ENCODE data around the gene MAPK1IP1L. TPM values are rescaled to one million over a fixed set of nuclear protein-coding genes. Genes with fewer than 3 reads are reported as not detected.

MAPK1IP1L gene
- total and polyA plus RNA-seq, 2 of the 4 experiments (the other 2 are of a cell fraction), result 44.8 to 168 TPM

GRCh38 chr14:55107766-55108554 lies 56.5 kb downstream of the MAPK1IP1L start (continued):
- TF ChIP-seq ELK1 (IDR thresholded peaks at IDR 0.05; ENCODE audit: borderline replicate concordance, low read depth, low read length) (no peak), CEBPB (IDR thresholded peaks at IDR 0.05; ENCODE audit: low read depth, low read length) (no peak)

- Histone ChIP-seq H3K14ac (replicated peaks; ENCODE audit: low read depth, low read length) (peak overlapping the region; percentile 72; the same call in 1 of the 2 replicates), H3K9me1 (ENCODE audit: insufficient read depth, low read length) (peaks cover 8% of the 10 kb centered on the region; the same call in 1 of the 2 replicates), H3K27me3 (ENCODE audit: control insufficient read depth, insufficient read depth, low read length) (no peaks in the 10 kb centered on the region), H3K4me2 (ENCODE audit: low read depth, low read length) (no peak overlapping the region), H2BK5ac (ENCODE audit: low read depth, low read length, poor library complexity, severe bottlenecking) (no peak overlapping the region), H3K4me3 (ENCODE audit: insufficient read depth, low read depth, low read length) (no peak overlapping the region), H3K56ac (ENCODE audit: extremely low read depth, insufficient read depth, low read length) (no peak overlapping the region), H4K5ac (ENCODE audit: low read depth, low read length) (no peak overlapping the region), H3K9ac (ENCODE audit: low read depth, low read length) (no peak overlapping the region), H3K36me3 (ENCODE audit: control insufficient read depth, insufficient read depth, low read length) (no peaks in the 10 kb centered on the region), H2AFZ (replicated peaks; ENCODE audit: low read length, poor library complexity) (no peak overlapping the region), H2BK20ac (ENCODE audit: low read depth, low read length) (peak overlapping the region; percentile 83), H3K9me3 (ENCODE audit: control insufficient read depth, insufficient read depth, low read length) (no peaks in the 10 kb centered on the region), H3K79me1 (ENCODE audit: low read depth in 1 of 2, low read length in 2 of 2) (peaks cover 0 to 13% of the 10 kb centered on the region in 2 experiments; a peak in 1 of 4 replicates), H4K91ac (ENCODE audit: insufficient read depth, low read depth, low read length) (peak overlapping the region; percentile 19; the same call in 1 of the 2 replicates), H3K27ac (ENCODE audit: insufficient read depth, low read length) (no peak overlapping the region), H3K23ac (ENCODE audit: low read depth, low read length) (no peak overlapping the region), H2AK9ac (replicated peaks; ENCODE audit: low read depth, low read length, poor library complexity) (no peak overlapping the region), H3K4ac (ENCODE audit: low read depth, low read length) (peak overlapping the region; percentile 96; the same call in 1 of the 2 replicates), H2BK15ac (ENCODE audit: low read depth, low read length) (peak overlapping the region; percentile 74; the same call in 2 of the 3 replicates), H3K4me1 (ENCODE audit: control insufficient read depth, insufficient read depth, low read length) (peaks cover 15% of the 10 kb centered on the region), H2BK120ac (ENCODE audit: low read depth, low read length) (peak overlapping the region; percentile 97; the same call in 1 of the 2 replicates), H2AK5ac (ENCODE audit: low read depth, low read length) (peak overlapping the region; percentile 93), H3K18ac (ENCODE audit: low read depth, low read length) (no peak overlapping the region), H4K8ac (ENCODE audit: low read depth in 2 of 2, low read length in 2 of 2) (no peak overlapping the region; a peak in 1 of 4 replicates), H4K20me1 (ENCODE audit: insufficient read depth, low read length) (0 out of 2 replicates have a peak, but pooled peaks cover 3% of the 10 kb centered on the region)
- WGBS, 2 experiments (ENCODE audit: extremely low coverage in 2 of 2, insufficient read length in 1 of 2), result no CpG with 5 or more reads among the region's 1 CpG
- ChIA-PET POLR2A (ENCODE audit: unreplicated experiment) (interaction anchor here (0.7 kb wide), 1 partner anchor 8 kb away, joined by 10 read pairs; no protein-coding TSS in a partner anchor), CTCF (interaction anchor here (0.7 kb wide), 1 partner anchor 244 kb away, joined by 9 read pairs; no protein-coding TSS in a partner anchor)
- dilution Hi-C loops (cut with HindIII; ENCODE audit: low sequenced_read_pairs, unreplicated experiment), result no loop called here
- in situ Hi-C loops (cut with MboI; ENCODE audit: low sequenced_read_pairs), result no loop called here
- intact Hi-C loops (cut with micrococcal nuclease), result no loop called here
- BruUV-seq (replicated peaks), result no TSS peak
- TF ChIP-seq NFE2L2 (IDR thresholded peaks at IDR 0.05; ENCODE audit: low read depth, low read length), result no peak
- no peak for TF ChIP-seq USF2 (IDR thresholded peaks at IDR 0.05; ENCODE audit: low read depth, low read length)
- no peak for TF ChIP-seq RAD21 (IDR thresholded peaks at IDR 0.05; ENCODE audit: low read length)
- no peak for TF ChIP-seq FOS (IDR thresholded peaks at IDR 0.05; ENCODE audit: low read depth, low read length)
- no peak for TF ChIP-seq SMC3 (IDR thresholded peaks at IDR 0.05; ENCODE audit: low read depth, low read length)
- TF ChIP-seq MAZ (IDR thresholded peaks at IDR 0.05; ENCODE audit: borderline replicate concordance, low read depth, low read length), result no peak
- no peak for TF ChIP-seq BHLHE40 (IDR thresholded peaks at IDR 0.05; ENCODE audit: low read depth, low read length)
- TF ChIP-seq POLR2A (IDR thresholded peaks at IDR 0.05; ENCODE audit: low read depth, low read length), result no peak
- TF ChIP-seq CTCF (conservative IDR thresholded peaks at IDR 0.05; ENCODE audit: low read depth, low read length), result no peak
- TF ChIP-seq MAFK (IDR thresholded peaks at IDR 0.05; ENCODE audit: low read depth, low read length), result no peak
- no peak for TF ChIP-seq CEBPB (IDR thresholded peaks at IDR 0.05; ENCODE audit: low read depth, low read length)
- ATAC-seq (ENCODE audit: low read depth), result no peak
- DNase-seq, result no peak
Observed at GRCh38 chr14:55109836-55110235, 58.4 kb downstream of the MAPK1IP1L start.

Data from IMR-90 (cell line).